Gastrocnemius medialis (tissue), 4 donors: ENCODE results near the gene ZNF630.

Experiments used
- POLR2A ChIP-seq, 2 donors: fragments of 450-650 bp; IDR thresholded peaks; one replicate each; pipeline ENCODE4 v1.6.1; 2017; ENCODE audit warnings: antibody characterized with exemption in 2 of 2, mild to moderate bottlenecking in 2 of 2, moderate library complexity in 2 of 2
- TF ChIP-seq, protein P1 (sequence below), 5 experiments: fragments of 450-650 bp in 3 of 5; fragments of 200-600 bp in 2 of 5; sonication (generic) in 2 of 5; IDR thresholded peaks in 4 of 5; conservative IDR thresholded peaks in 1 of 5; 1 replicate in 4 of 5; 2 replicates in 1 of 5; pipeline ENCODE4 v1.5.1; 2016 to 2019; ENCODE audit warnings: antibody characterized with exemption in 5 of 5, mild to moderate bottlenecking in 3 of 5, moderate library complexity in 3 of 5

DNA sequence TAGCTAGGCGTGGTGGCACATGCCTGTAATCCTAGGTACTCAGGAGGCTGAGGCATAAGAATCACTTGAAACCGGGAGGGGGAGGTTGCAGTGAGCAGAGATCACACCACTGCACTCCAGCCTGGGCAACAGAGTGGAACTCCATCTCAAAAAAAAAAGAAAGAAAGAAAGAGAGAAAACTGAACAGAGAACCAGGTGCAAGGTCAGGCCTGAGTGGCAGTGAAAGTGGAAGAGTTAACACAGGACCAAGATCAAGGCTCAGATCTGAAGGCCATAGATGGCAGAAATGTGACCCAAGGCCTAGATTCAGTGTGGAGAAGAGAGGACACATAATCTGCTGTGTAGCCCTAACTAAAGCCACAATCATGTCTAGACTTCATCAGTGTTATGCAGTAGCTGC lies 4.9 kb upstream of the ZNF630 start:
- TF ChIP-seq, protein P1, sequence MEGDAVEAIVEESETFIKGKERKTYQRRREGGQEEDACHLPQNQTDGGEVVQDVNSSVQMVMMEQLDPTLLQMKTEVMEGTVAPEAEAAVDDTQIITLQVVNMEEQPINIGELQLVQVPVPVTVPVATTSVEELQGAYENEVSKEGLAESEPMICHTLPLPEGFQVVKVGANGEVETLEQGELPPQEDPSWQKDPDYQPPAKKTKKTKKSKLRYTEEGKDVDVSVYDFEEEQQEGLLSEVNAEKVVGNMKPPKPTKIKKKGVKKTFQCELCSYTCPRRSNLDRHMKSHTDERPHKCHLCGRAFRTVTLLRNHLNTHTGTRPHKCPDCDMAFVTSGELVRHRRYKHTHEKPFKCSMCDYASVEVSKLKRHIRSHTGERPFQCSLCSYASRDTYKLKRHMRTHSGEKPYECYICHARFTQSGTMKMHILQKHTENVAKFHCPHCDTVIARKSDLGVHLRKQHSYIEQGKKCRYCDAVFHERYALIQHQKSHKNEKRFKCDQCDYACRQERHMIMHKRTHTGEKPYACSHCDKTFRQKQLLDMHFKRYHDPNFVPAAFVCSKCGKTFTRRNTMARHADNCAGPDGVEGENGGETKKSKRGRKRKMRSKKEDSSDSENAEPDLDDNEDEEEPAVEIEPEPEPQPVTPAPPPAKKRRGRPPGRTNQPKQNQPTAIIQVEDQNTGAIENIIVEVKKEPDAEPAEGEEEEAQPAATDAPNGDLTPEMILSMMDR (IDR thresholded peaks at IDR 0.05 in 4 of 5, conservative IDR thresholded peaks at IDR 0.05 in 1 of 5), result no peak
- TF ChIP-seq POLR2A (IDR thresholded peaks at IDR 0.05), result no peak
